Endothelial cell of umbilical vein (primary cell): ENCODE results near the gene SLC26A8. TPM values are rescaled to one million over a fixed set of nuclear protein-coding genes. Genes with fewer than 3 reads are reported as not detected.

ENCODE experiments used
- BruUV-seq: library from RNA; stranded (reverse); fragments of 400-500 nt; replicated peaks from 2 replicates; lab custom pipeline; 2021; lab: Mats Ljungman, UMichigan
- CTCF ChIA-PET: fragments of 300-600, 350-600 bp; sonication (Branson Sonifier 250); formaldehyde crosslinking; loops from one replicate; lab custom pipeline; 2021; ENCODE audit warnings: antibody characterized with exemption, inconsistent platforms; lab: Charles Lee
- POLR2A ChIA-PET: fragments of 300-600, 350-600 bp; sonication (Branson Sonifier 250); formaldehyde crosslinking; loops from one replicate; lab custom pipeline; 2021; ENCODE audit warnings: antibody characterized with exemption, inconsistent platforms; lab: Charles Lee
- DNase-seq: peaks from one replicate; pipeline ENCODE4 v3.0.0-alpha.2; 2011; ENCODE audit warnings: low read depth, low spot score
- FAIRE-seq: peaks from 2 replicates; lab custom pipeline; 2011; peaks lifted over from hg19 to GRCh38; lab: Jason Lieb, UNC
- H2AFZ ChIP-seq: 2 replicates; pipeline ENCODE4 v1.6.0; 2012; ENCODE audit warnings: low read depth, low read length, control low read depth, inconsistent platforms
- H3K27ac ChIP-seq: 2 replicates; pipeline ENCODE4 v1.5.1; 2011; ENCODE audit warnings: low read depth, mild to moderate bottlenecking, control low read depth, low read length, moderate library complexity; ENCODE audit not compliant: insufficient read depth
- H3K27me3 ChIP-seq, 2 experiments: 2 replicates each; pipeline versions ENCODE4 v1.6.0 to v1.6.1; 2011; ENCODE audit warnings: low read length in 2 of 2, mixed read lengths in 1 of 2; ENCODE audit not compliant: control insufficient read depth in 2 of 2, insufficient read depth in 2 of 2
- H3K36me3 ChIP-seq, 2 experiments: 2 replicates in 1 of 2; 3 replicates in 1 of 2; pipeline ENCODE4 v1.5.1; 2011; ENCODE audit warnings: low read length in 2 of 2, mild to moderate bottlenecking in 1 of 2, moderate library complexity in 1 of 2; ENCODE audit not compliant: control insufficient read depth in 2 of 2, insufficient read depth in 2 of 2; ENCODE audit errors: extremely low read depth in 1 of 2
- H3K4me1 ChIP-seq: 3 replicates; pipeline ENCODE4 v1.5.1; 2011; ENCODE audit warnings: mild to moderate bottlenecking, low read length; ENCODE audit not compliant: control insufficient read depth, insufficient read depth; ENCODE audit errors: extremely low read depth
- H3K4me2 ChIP-seq: 2 replicates; pipeline ENCODE4 v1.6.1; 2011; ENCODE audit warnings: low read length, control low read depth, mixed read lengths; ENCODE audit not compliant: insufficient read depth
- H3K4me3 ChIP-seq, 3 experiments: fragments of 200-600 bp in 1 of 3; sonication (generic), shearing (Covaris generic) in 1 of 3; replicated peaks in 1 of 3; 2 replicates each; pipeline ENCODE4 v1.5.1; 2011 to 2016; ENCODE audit warnings: control low read depth in 3 of 3, low read length in 3 of 3, mild to moderate bottlenecking in 2 of 3, inconsistent platforms in 1 of 3, low read depth in 1 of 3, moderate library complexity in 1 of 3; ENCODE audit not compliant: insufficient read depth in 1 of 3
- H3K79me2 ChIP-seq: 2 replicates; pipeline ENCODE4 v1.6.0; 2012; ENCODE audit warnings: low read length, inconsistent platforms; ENCODE audit not compliant: control insufficient read depth, insufficient read depth
- H3K9ac ChIP-seq: replicated peaks from 2 replicates; pipeline ENCODE3; 2011; ENCODE audit warnings: low read length, control low read depth; ENCODE audit not compliant: insufficient read depth; ENCODE audit errors: extremely low read depth
- H3K9me1 ChIP-seq: replicated peaks from 3 replicates; pipeline ENCODE4 v1.6.0; 2011; ENCODE audit warnings: mild to moderate bottlenecking, low read length; ENCODE audit not compliant: control insufficient read depth, insufficient read depth; ENCODE audit errors: extremely low read depth
- H3K9me3 ChIP-seq: replicated peaks from 2 replicates; pipeline ENCODE4 v1.5.1; 2012; ENCODE audit warnings: low read length, inconsistent platforms; ENCODE audit not compliant: control insufficient read depth, insufficient read depth
- H4K20me1 ChIP-seq: replicated peaks from 2 replicates; pipeline ENCODE3; 2011; ENCODE audit warnings: mild to moderate bottlenecking, low read length; ENCODE audit not compliant: control insufficient read depth, insufficient read depth; ENCODE audit errors: extremely low read depth
- CTCF ChIP-seq, 2 donors: IDR thresholded peaks; 1 replicate in 1 of 2; 2 replicates in 1 of 2; pipeline ENCODE4 v1.5.1; 2011; ENCODE audit warnings: low read length in 2 of 2, mild to moderate bottlenecking in 2 of 2, moderate library complexity in 2 of 2, control low read depth in 1 of 2, inconsistent platforms in 1 of 2, low read depth in 1 of 2; ENCODE audit not compliant: insufficient read depth in 1 of 2; ENCODE audit errors: extremely low read depth in 1 of 2
- EZH2 ChIP-seq: IDR thresholded peaks from 2 replicates; pipeline ENCODE4 v1.6.1; 2012; ENCODE audit warnings: borderline replicate concordance, low read depth, mild to moderate bottlenecking, moderate library complexity, low read length, inconsistent platforms; ENCODE audit not compliant: severe bottlenecking
- FOS ChIP-seq: IDR thresholded peaks from 2 replicates; pipeline ENCODE4 v1.6.1; 2011; ENCODE audit warnings: mild to moderate bottlenecking, low read length, moderate library complexity, borderline replicate concordance; ENCODE audit not compliant: insufficient read depth
- GATA2 ChIP-seq: IDR thresholded peaks from 2 replicates; pipeline ENCODE4 v1.7.0; 2011; ENCODE audit warnings: low read depth, mild to moderate bottlenecking, moderate library complexity, mixed read lengths, low read length; ENCODE audit not compliant: insufficient read length, insufficient read depth
- JUN ChIP-seq: IDR thresholded peaks from 2 replicates; pipeline ENCODE4 v1.6.1; 2011; ENCODE audit warnings: borderline replicate concordance, low read depth; ENCODE audit not compliant: insufficient read length, insufficient read depth
- MYC ChIP-seq: IDR thresholded peaks from one replicate; pipeline ENCODE4 v1.6.1; 2011; ENCODE audit warnings: mild to moderate bottlenecking, low read depth, low read length
- POLR2A ChIP-seq: IDR thresholded peaks from 2 replicates; pipeline ENCODE4 v1.6.1; 2012; ENCODE audit warnings: low read depth, mild to moderate bottlenecking, control low read depth, low read length
- POLR2AphosphoS5 ChIP-seq: IDR thresholded peaks from 2 replicates; pipeline ENCODE4 v1.6.1; 2012; ENCODE audit warnings: low read depth, mild to moderate bottlenecking, control low read depth, low read length, moderate library complexity; ENCODE audit not compliant: insufficient read depth
- dilution Hi-C: fragments of 300-500 bp; cut with MboI; formaldehyde crosslinking; loops from one replicate; pipeline ENCODE4 v1.15.0; 2019; ENCODE audit warnings: low sequenced_read_pairs; ENCODE audit not compliant: extremely low pct_ligation_motif_present
- intact Hi-C: fragments of 100-400 bp; cut with micrococcal nuclease; formaldehyde crosslinking; loops from one replicate; pipeline ENCODE4 v1.10.0; 2022
- polyA plus RNA-seq, 4 experiments: library from polyadenylated mRNA; depleted of rRNA in 3 of 4; stranded (reverse) in 3 of 4; unstranded in 1 of 4; fragments of >200 nt; gene quantifications; 2 replicates each; pipeline versions ENCODE4 v1.2.1 to v1.2.3, GENCODE V29; 2011 to 2012; ENCODE audit warnings: missing spikeins in 1 of 4
- total RNA-seq: library from RNA; stranded (reverse); gene quantifications from 2 replicates; pipeline ENCODE4 v1.2.3, GENCODE V29; 2021
- TF ChIP-seq, protein P1 (sequence below): IDR thresholded peaks from 2 replicates; pipeline ENCODE4 v1.6.1; 2011; ENCODE audit not compliant: insufficient read depth, insufficient read length

The SLC26A8 gene
- total and polyA plus RNA-seq, 2 donors (not counting 3 experiments of a cell fraction or from before 2014, with no cell fraction given) = 0.01 TPM; not detected in 1

DNA sequence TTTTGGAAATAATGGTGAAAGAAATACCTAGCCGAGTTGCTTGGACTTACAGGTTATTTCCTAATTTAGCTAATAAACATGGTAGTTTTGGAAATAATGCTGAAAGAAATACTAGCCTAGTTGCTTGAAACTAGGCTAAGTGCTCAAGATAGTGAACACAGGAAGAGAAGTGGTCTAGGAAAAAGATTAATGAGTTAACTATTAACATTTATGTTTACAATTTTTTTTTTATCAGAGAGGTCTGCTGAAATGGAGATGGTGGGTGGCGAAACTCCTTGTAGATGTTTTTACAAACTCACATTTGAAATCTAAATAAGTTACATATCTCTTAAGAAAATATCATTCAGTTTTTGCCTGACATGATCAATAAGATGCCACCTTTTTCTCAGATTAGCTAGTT, 42.4 kb upstream of the SLC26A8 start:
- Histone ChIP-seq H3K27me3 (no peaks in the 10 kb centered on the region), H4K20me1 (peaks cover 7% of the 10 kb centered on the region), H3K4me1 (peaks cover 4% of the 10 kb centered on the region), H3K9me3 (no peaks in the 10 kb centered on the region), H3K36me3 (no peaks in the 10 kb centered on the region), H3K4me2 (no peak overlapping the region), H2AFZ (no peak overlapping the region), H3K9ac (no peak overlapping the region), H3K27ac (no peak overlapping the region), H3K9me1 (no peaks in the 10 kb centered on the region), H3K79me2 (peaks cover 91% of the 10 kb centered on the region), H3K4me3 (no peak overlapping the region)
- DNase-seq = no peak
- TF ChIP-seq, protein P1, sequence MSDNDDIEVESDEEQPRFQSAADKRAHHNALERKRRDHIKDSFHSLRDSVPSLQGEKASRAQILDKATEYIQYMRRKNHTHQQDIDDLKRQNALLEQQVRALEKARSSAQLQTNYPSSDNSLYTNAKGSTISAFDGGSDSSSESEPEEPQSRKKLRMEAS = no peak
- TF ChIP-seq CTCF (IDR thresholded peaks at IDR 0.05; ENCODE audit: extremely low read depth in 1 of 2, insufficient read depth in 1 of 2, low read depth in 1 of 2, low read length in 2 of 2) (no peak), MYC (no peak), POLR2A (no peak), FOS (no peak), POLR2AphosphoS5 (no peak), JUN (no peak), GATA2 (no peak), EZH2 (no peak)
- POLR2A ChIA-PET = no interaction called here
- no TSS peak for BruUV-seq
- intact Hi-C loops (no loop called here), dilution Hi-C loops (no loop called here)
- FAIRE-seq = no peak
- CTCF ChIA-PET = interaction anchor here (1.1 to 3.0 kb wide), 3 partner anchors 10 to 38 kb away, joined by 3 to 9 read pairs (median 4); no protein-coding TSS in a partner anchor
